ENCODE data around the gene MUC15. TPM values are rescaled to one million over a fixed set of nuclear protein-coding genes. Genes with fewer than 3 reads are reported as not detected.

The MUC15 gene
- total RNA-seq, result under 1 TPM in 1 of 2 donors, not detected in 1; 0.25 TPM
- 0.57 TPM for polyA plus RNA-seq (ENCODE audit: insufficient read depth, low read depth, low replicate concordance)
- long read RNA-seq, donor 1, result 0 reads
- long read RNA-seq, donor 2, result 0 reads

- TF ChIP-seq CTCF (IDR thresholded peaks at IDR 0.05) (no peak), POLR2A (IDR thresholded peaks at IDR 0.05) (no peak)
- Histone ChIP-seq H3K4me1 (no peaks in the 10 kb centered on the region), H3K36me3 (ENCODE audit: low read depth, missing control alignments) (no peaks in the 10 kb centered on the region), H3K27ac (no peak within 1 kb of the TSS), H3K9me3 (no peaks in the 10 kb centered on the region), H3K27me3 (no peaks in the 10 kb centered on the region), H3K4me3 (no peak within 1 kb of the TSS)
- intact Hi-C loops (cut with DNase I; ENCODE audit: low total_unique reads), result no loop called here
- WGBS, 2 donors, result 74% methylated on average over 12 of the region's 12 CpGs
- DNase-seq, result no peak
These were observed at the start of gene MUC15 for GRCh38 chr11:26571861-26572654. TSS of gene MUC15 (minus strand) at chr11:26572263. CDS start at chr11:26567094, 5,169 bp downstream.

GRCh38 chr11:26621132-26621531, 49.1 kb upstream of the MUC15 start:
- H3K27ac ChIP-seq, result no peak overlapping the region
- DNase-seq, result no peak
- H3K4me3 ChIP-seq, result no peak overlapping the region
- TF ChIP-seq CTCF (IDR thresholded peaks at IDR 0.05) (no peak), POLR2A (IDR thresholded peaks at IDR 0.05) (no peak)
- no peaks in the 10 kb centered on the region for H3K9me3 ChIP-seq
- no peaks in the 10 kb centered on the region for H3K27me3 ChIP-seq
- H3K4me1 ChIP-seq, result no peaks in the 10 kb centered on the region
- no peaks in the 10 kb centered on the region for H3K36me3 ChIP-seq (ENCODE audit: low read depth, missing control alignments)
- intact Hi-C loops (cut with DNase I; ENCODE audit: low total_unique reads), result no loop called here

- TF ChIP-seq CTCF (IDR thresholded peaks at IDR 0.05) (no peak), POLR2A (IDR thresholded peaks at IDR 0.05) (no peak)
- DNase-seq, result no peak
- WGBS, 2 donors, result 83 to 91% methylated on average over 1 of the region's 1 CpG
These were observed 48.4 kb upstream of the MUC15 start for GRCh38 chr11:26620282-26621045.

GRCh38 chr11:26618441-26618840, 46.4 kb upstream of the MUC15 start:
- Histone ChIP-seq H3K27me3 (no peaks in the 10 kb centered on the region), H3K27ac (no peak overlapping the region), H3K9me3 (no peaks in the 10 kb centered on the region), H3K36me3 (ENCODE audit: low read depth, missing control alignments) (no peaks in the 10 kb centered on the region), H3K4me3 (no peak overlapping the region), H3K4me1 (no peaks in the 10 kb centered on the region)
- DNase-seq, result no peak
- intact Hi-C loops (cut with DNase I; ENCODE audit: low total_unique reads), result no loop called here
- no peak for TF ChIP-seq CTCF (IDR thresholded peaks at IDR 0.05)
- no peak for TF ChIP-seq POLR2A (IDR thresholded peaks at IDR 0.05)
- 65 to 71% methylated on average over 1 of the region's 1 CpG for WGBS, 2 donors

More at GRCh38 chr11:26620282-26621045, 48.4 kb upstream of the MUC15 start:
- Histone ChIP-seq H3K4me1 (no peaks in the 10 kb centered on the region), H3K9me3 (no peaks in the 10 kb centered on the region), H3K27ac (no peak overlapping the region), H3K27me3 (no peaks in the 10 kb centered on the region), H3K36me3 (ENCODE audit: low read depth, missing control alignments) (no peaks in the 10 kb centered on the region), H3K4me3 (no peak overlapping the region)
- intact Hi-C loops (cut with DNase I; ENCODE audit: low total_unique reads), result no loop called here

All from testis (tissue), 5 donors.